Endothelial cell of coronary artery (primary cell): ENCODE results near the gene BCAR1. TPM values are rescaled to one million over a fixed set of nuclear protein-coding genes. Genes with fewer than 3 reads are reported as not detected.

Experiments used
- total RNA-seq: library from RNA; depleted of rRNA; stranded (reverse); fragments of >200 nt; gene quantifications from 2 replicates; pipeline ENCODE4 v1.2.3, GENCODE V29; 2014

Gene BCAR1, protein sequence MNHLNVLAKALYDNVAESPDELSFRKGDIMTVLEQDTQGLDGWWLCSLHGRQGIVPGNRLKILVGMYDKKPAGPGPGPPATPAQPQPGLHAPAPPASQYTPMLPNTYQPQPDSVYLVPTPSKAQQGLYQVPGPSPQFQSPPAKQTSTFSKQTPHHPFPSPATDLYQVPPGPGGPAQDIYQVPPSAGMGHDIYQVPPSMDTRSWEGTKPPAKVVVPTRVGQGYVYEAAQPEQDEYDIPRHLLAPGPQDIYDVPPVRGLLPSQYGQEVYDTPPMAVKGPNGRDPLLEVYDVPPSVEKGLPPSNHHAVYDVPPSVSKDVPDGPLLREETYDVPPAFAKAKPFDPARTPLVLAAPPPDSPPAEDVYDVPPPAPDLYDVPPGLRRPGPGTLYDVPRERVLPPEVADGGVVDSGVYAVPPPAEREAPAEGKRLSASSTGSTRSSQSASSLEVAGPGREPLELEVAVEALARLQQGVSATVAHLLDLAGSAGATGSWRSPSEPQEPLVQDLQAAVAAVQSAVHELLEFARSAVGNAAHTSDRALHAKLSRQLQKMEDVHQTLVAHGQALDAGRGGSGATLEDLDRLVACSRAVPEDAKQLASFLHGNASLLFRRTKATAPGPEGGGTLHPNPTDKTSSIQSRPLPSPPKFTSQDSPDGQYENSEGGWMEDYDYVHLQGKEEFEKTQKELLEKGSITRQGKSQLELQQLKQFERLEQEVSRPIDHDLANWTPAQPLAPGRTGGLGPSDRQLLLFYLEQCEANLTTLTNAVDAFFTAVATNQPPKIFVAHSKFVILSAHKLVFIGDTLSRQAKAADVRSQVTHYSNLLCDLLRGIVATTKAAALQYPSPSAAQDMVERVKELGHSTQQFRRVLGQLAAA
- 100 and 178 TPM in 2 replicates for total RNA-seq

DNA sequence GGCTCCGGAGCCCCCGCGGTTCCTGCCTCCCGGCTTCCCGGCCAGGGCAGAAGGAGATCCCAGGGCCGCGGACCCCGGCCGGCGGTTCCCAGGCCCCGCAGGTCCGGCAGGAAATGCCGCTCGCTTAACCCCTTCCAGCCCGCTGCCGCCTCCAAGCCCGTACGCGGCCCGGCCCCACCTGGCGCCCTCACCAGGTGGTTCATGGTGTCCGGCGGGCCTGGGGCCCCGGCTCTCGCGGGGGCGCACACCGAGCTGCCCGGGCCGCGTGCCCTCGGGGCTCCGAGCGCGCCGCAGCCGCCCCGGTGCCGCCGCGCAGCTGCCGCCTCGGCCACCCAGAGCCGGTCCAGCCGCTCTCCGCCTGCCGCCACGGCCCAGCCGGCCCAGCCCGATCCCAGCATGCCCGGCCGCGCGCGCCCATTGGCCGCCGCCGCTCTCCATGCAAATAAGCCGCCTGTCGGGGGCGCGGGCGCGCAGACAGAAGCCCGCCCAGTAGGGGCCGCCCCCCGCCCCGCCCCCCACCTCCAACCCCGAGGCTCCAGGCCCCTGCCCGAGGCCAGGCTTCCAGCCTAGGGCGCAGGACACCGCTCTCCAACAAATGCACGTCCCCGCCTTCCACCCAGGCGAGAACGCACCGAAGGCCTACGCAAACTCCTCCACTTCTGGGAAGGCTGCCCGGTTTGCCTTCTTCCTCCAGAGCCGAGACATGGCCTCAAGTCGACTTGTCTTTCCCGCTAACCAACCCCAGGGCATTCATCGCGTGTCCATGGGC is at the start of gene BCAR1:
TSS of gene BCAR1 (minus strand) at position 345 of the 769 bp plus-strand sequence. CDS start at position 203, 142 bp downstream.

DNA sequence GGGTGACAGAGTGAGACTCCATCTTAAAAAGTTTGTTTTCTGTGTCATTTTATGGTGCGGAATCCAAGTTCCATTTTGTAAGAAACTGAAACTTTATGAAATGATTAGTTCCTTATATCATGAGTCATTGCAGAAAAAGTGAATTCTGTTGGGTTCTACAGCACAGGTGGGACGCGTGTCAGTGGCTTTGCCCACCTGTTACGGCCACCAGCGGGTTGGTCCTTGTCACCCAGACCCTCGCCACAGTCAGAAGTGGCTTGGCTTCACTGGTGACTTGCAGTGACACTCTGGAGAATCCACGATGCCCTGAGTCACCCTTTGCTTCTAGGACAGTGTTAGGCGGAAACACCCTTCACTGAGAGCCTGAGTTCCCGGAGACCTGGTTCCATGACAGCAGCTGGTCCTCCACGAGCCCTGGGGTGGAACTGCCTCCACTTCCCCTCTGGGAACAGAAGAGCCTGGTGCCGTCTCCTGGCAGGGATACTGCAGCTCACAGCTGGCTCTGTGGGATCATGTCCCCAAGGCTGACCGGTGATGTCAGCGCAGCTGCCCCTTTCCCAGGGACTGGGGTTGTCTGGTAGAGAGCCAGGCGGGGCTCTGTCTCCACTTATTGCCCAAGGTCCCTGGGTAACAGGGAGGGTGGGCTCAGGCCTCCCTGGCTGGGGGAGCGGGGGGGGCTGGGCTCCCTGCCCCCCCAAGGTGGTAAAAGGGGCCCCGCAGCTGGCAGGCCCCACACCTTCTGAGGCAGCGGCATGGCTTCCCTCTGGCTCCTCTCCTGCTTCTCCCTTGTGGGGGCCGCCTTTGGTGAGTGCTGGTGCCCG is 33.0 kb downstream of the BCAR1 start, which contains the start of gene CTRB1:
TSS of gene CTRB1 (plus strand) at position 733 of the 821 bp plus-strand sequence. CDS start at position 753, 20 bp downstream.

DNA sequence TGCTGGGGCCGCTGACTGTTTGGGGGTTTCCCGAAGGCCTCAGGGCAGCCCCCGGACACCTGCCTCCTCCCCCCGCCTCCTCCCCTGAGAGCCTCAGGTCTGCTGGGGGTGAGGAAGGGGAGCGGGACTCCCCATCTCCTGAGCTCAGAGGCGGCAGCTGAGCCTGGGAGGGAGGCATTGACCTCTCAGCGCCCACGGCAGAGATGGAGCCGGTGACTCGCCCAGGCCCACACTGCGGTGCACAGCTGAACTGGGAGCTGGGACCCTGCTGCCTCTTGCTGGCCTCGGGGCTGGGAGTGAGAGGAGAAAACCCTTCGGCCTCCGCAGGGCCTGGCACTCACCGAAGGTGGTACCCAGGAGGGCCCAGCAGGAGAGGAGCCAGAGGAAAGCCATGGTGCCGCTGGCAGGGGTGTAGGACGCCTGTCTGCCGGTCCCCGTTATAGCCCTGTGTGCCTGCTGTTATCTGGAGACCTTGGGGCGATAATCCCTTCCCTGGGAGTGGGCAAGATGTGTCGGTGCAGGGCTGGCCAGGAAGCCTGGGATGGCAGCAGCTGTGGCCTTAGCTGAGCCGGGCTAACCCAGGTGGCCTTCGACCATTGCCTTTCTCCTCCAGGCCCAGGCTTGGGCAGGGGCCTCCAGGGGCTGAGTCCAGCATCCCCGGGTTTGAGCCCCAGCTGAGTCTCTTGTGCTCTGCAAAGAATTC is 44.5 kb downstream of the BCAR1 start, which contains the start of gene CTRB2:
TSS of gene CTRB2 (minus strand) at position 413 of the 703 bp plus-strand sequence. CDS start at position 393, 20 bp downstream.

Other genes with a start within 250 kb of the BCAR1 start
- gene LDHD, start 134.8 kb downstream of the BCAR1 start, total RNA-seq, result 0.54 and 1.4 TPM in 2 replicates
- gene ZFP1, start 103.1 kb downstream of the BCAR1 start, total RNA-seq, result 7.9 and 9.5 TPM in 2 replicates
- gene CTRB2, start 44.5 kb downstream of the BCAR1 start, total RNA-seq, result not detected in 2 replicates
- gene CTRB1, start 32.6 kb downstream of the BCAR1 start, total RNA-seq, result not detected in 2 replicates
- gene CFDP1, start 181.9 kb upstream of the BCAR1 start, total RNA-seq, result 78.7 and 81.1 TPM in 2 replicates
- gene TMEM170A, start 213.1 kb upstream of the BCAR1 start, total RNA-seq, result 22.9 and 27.6 TPM in 2 replicates
- 0.38 and 0.54 TPM in 2 replicates for gene CHST6, start 243.8 kb upstream of the BCAR1 start, total RNA-seq